HG03520 (cell line): ENCODE data around the gene NSD2.
"Not testable (repeated sequence)": the region's sequence is repeated elsewhere in the genome, so short reads cannot be mapped to it uniquely, and the experiment has no call there.

ENCODE experiments used
- ATAC-seq: cut with Tn5 transposase; IDR thresholded peaks from one replicate; pipeline ENCODE4 v1.9.1; 2021; ENCODE audit warnings: mild to moderate bottlenecking, moderate library complexity; ENCODE audit not compliant: unreplicated experiment

NSD2 gene

DNA sequence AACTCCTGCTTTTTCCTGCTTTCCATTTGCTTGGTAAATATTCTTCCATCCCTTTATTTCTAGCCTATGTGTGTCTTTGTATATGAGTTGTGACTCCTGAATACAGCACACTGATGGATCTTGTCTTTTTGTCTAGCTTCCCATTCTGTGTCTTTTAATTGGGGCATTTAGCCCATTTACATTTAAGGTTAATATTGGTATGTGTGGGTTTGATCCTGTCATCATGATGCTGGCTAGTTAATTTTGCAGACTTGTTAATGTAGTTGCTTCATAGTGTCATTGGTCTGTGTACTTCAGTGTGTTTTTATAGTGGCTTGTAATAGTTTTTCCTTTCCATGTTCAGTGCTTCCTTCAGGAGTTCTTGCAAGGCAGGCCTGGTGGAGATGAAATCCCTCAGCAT is 160.0 kb downstream of the NSD2 start:
- not testable (repeated sequence) for ATAC-seq
